Muscle layer of duodenum (tissue), 2 donors: ENCODE measurements around the gene TSPAN6.

Source experiments
- H3K27ac ChIP-seq: one replicate; pipeline ENCODE4 v1.7.0; 2013; ENCODE audit warnings: mild to moderate bottlenecking, low read length
- H3K27me3 ChIP-seq: one replicate; pipeline ENCODE4 v1.7.0; 2013; ENCODE audit warnings: low read depth, mild to moderate bottlenecking, control low read depth, low read length
- H3K36me3 ChIP-seq, 2 donors: one replicate each; pipeline ENCODE4 v1.7.0; 2013; ENCODE audit warnings: low read length in 2 of 2, control low read depth in 1 of 2, mild to moderate bottlenecking in 1 of 2; ENCODE audit not compliant: insufficient read depth in 2 of 2, control insufficient read depth in 1 of 2
- H3K4me1 ChIP-seq, 2 donors: one replicate each; pipeline ENCODE4 v1.7.0; 2013; ENCODE audit warnings: low read length in 2 of 2, mild to moderate bottlenecking in 2 of 2, control low read depth in 1 of 2, moderate library complexity in 1 of 2; ENCODE audit not compliant: insufficient read depth in 2 of 2, control insufficient read depth in 1 of 2
- H3K4me3 ChIP-seq, 2 donors: one replicate each; pipeline ENCODE4 v1.7.0; 2013; ENCODE audit warnings: low read length in 2 of 2, low read depth in 1 of 2, mild to moderate bottlenecking in 1 of 2
- H3K9me3 ChIP-seq, 2 donors: one replicate each; pipeline ENCODE4 v1.7.0; 2013; ENCODE audit warnings: low read length in 2 of 2, control low read depth in 1 of 2, mild to moderate bottlenecking in 1 of 2; ENCODE audit not compliant: control insufficient read depth in 1 of 2
- donor health status: healthy.

TSPAN6 gene, protein sequence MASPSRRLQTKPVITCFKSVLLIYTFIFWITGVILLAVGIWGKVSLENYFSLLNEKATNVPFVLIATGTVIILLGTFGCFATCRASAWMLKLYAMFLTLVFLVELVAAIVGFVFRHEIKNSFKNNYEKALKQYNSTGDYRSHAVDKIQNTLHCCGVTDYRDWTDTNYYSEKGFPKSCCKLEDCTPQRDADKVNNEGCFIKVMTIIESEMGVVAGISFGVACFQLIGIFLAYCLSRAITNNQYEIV

GRCh38 chrX:100636321-100636991, at the start of gene TSPAN6:
TSPAN6 (minus strand) TSS chrX:100636806; CDS start chrX:100636694, 112 bp downstream.
- Histone ChIP-seq H3K27me3 (no peaks in the 10 kb centered on the region), H3K36me3 (no peaks in the 10 kb centered on the region), H3K4me3 (peak within 1 kb of the TSS; percentile 52 to 61), H3K27ac (peak within 1 kb of the TSS; percentile 31), H3K4me1 (no peaks in the 10 kb centered on the region), H3K9me3 (no peaks in the 10 kb centered on the region)

DNA sequence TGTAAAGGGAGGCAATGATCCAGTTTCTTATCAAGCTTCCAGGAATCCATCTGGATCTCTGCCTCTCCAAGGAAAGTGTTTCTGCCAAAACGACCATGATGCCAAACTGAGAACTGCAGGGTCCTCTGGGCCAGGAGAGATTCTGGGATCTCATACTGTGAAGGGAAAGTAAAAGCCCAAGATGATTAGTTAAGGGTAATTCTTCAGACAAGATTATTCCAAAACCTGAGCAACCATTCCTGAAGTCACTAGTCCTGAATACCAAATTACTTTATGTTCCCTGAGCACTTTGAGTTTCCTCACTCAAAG, 49.3 kb upstream of the TSPAN6 start:
- no peak overlapping the region for H3K4me3 ChIP-seq
- H3K9me3 ChIP-seq, result no peaks in the 10 kb centered on the region
- H3K4me1 ChIP-seq, result peaks cover 0 to 4% of the 10 kb centered on the region in 2 donors
- no peaks in the 10 kb centered on the region for H3K36me3 ChIP-seq
- H3K27me3 ChIP-seq, result no peaks in the 10 kb centered on the region
- H3K27ac ChIP-seq, result no peak overlapping the region

DNA sequence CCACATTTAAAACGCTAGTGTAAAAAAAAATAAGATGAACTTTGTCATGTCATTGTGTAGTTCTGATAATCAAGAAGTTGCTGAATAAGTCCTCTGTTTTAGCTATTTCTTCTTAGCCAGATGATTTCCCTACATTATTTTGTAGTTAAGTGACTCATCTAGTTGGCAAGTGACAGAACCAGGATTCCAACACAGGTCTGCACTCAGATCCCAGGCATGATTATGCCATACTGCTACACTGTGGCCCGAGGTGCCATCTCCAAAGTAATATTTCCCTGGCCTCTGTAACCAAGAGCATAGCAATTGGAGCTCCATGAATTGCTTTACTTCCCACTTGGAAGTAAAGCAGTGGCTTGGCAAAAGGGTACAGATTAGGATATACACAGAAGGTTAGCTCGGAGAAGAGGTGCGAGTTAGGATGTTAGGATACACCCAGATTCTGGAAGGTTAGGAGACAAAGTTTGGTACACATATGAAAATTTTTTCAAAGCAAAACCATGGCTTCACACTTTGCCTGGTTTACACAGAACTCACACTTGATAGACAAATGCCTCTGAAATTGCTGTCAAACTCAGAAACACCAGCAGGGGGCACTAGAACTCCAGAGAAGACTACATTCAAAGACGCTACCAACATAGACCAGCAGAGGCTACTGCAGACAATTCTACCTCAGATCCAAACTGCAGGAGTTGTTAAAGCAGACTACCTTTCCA, 48.8 kb upstream of the TSPAN6 start:
- Histone ChIP-seq H3K4me1 (peaks cover 0 to 4% of the 10 kb centered on the region in 2 donors), H3K27me3 (no peaks in the 10 kb centered on the region), H3K27ac (no peak overlapping the region), H3K9me3 (no peaks in the 10 kb centered on the region), H3K36me3 (no peaks in the 10 kb centered on the region), H3K4me3 (no peak overlapping the region)

- H3K4me1 ChIP-seq, result peaks cover 0 to 5% of the 10 kb centered on the region in 2 donors
- no peaks in the 10 kb centered on the region for H3K9me3 ChIP-seq
- H3K36me3 ChIP-seq, result no peaks in the 10 kb centered on the region
- H3K27me3 ChIP-seq, result no peaks in the 10 kb centered on the region
- no peak overlapping the region for H3K4me3 ChIP-seq
- H3K27ac ChIP-seq, result no peak overlapping the region
Observed at GRCh38 chrX:100682939-100683338, 46.3 kb upstream of the TSPAN6 start.

GRCh38 chrX:100681599-100681998, 45.0 kb upstream of the TSPAN6 start:
- no peak overlapping the region for H3K27ac ChIP-seq

GRCh38 chrX:100680756-100681155, 44.1 kb upstream of the TSPAN6 start:
- Histone ChIP-seq H3K27me3 (no peaks in the 10 kb centered on the region), H3K4me1 (peaks cover 0 to 10% of the 10 kb centered on the region in 2 donors), H3K4me3 (no peak overlapping the region), H3K36me3 (no peaks in the 10 kb centered on the region), H3K27ac (no peak overlapping the region), H3K9me3 (no peaks in the 10 kb centered on the region)

More at GRCh38 chrX:100681599-100681998, 45.0 kb upstream of the TSPAN6 start:
- no peaks in the 10 kb centered on the region for H3K36me3 ChIP-seq
- no peaks in the 10 kb centered on the region for H3K9me3 ChIP-seq
- no peak overlapping the region for H3K4me3 ChIP-seq
- no peaks in the 10 kb centered on the region for H3K27me3 ChIP-seq
- peaks cover 0 to 10% of the 10 kb centered on the region in 2 donors for H3K4me1 ChIP-seq

GRCh38 chrX:100677611-100678181, 41.1 kb upstream of the TSPAN6 start:
- no peaks in the 10 kb centered on the region for H3K36me3 ChIP-seq
- H3K4me1 ChIP-seq, result peaks cover 0 to 6% of the 10 kb centered on the region in 2 donors
- no peaks in the 10 kb centered on the region for H3K9me3 ChIP-seq
- no peaks in the 10 kb centered on the region for H3K27me3 ChIP-seq
- H3K27ac ChIP-seq, result no peak overlapping the region
- no peak overlapping the region for H3K4me3 ChIP-seq

- Histone ChIP-seq H3K9me3 (no peaks in the 10 kb centered on the region), H3K27ac (no peak overlapping the region), H3K27me3 (no peaks in the 10 kb centered on the region), H3K4me3 (no peak overlapping the region), H3K36me3 (no peaks in the 10 kb centered on the region), H3K4me1 (peaks cover 0 to 6% of the 10 kb centered on the region in 2 donors)
Observed at GRCh38 chrX:100674705-100675104, 38.1 kb upstream of the TSPAN6 start.

GRCh38 chrX:100673397-100673953, 36.9 kb upstream of the TSPAN6 start:
- Histone ChIP-seq H3K9me3 (no peaks in the 10 kb centered on the region), H3K27ac (no peak overlapping the region), H3K27me3 (no peaks in the 10 kb centered on the region)

DNA sequence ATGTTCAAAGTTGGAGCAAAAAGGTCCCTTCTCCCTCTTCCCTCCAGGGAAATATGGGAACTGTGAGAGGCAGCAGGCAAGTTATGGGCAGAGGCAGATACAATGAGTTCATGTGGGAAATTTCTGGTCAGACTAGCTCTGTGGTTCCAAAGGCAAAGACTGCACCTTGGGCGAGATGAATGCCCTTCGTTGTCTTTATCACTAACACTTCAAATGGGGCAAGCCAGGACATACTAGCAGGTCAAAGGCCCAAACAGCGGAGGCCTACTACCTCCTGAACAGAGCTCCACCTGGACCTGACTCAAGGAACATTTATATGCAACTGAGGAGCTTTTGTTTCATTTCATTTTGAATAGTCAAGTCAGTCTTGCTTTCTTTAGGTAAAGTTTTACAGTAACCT, 36.4 kb upstream of the TSPAN6 start:
- Histone ChIP-seq H3K27me3 (no peaks in the 10 kb centered on the region), H3K27ac (no peak overlapping the region), H3K36me3 (peaks cover 0 to 4% of the 10 kb centered on the region in 2 donors), H3K4me1 (peaks cover 0 to 6% of the 10 kb centered on the region in 2 donors), H3K4me3 (no peak overlapping the region), H3K9me3 (no peaks in the 10 kb centered on the region)

More at GRCh38 chrX:100673397-100673953, 36.9 kb upstream of the TSPAN6 start:
- peaks cover 0 to 2% of the 10 kb centered on the region in 2 donors for H3K36me3 ChIP-seq
- no peak overlapping the region for H3K4me3 ChIP-seq
- peaks cover 0 to 6% of the 10 kb centered on the region in 2 donors for H3K4me1 ChIP-seq

DNA sequence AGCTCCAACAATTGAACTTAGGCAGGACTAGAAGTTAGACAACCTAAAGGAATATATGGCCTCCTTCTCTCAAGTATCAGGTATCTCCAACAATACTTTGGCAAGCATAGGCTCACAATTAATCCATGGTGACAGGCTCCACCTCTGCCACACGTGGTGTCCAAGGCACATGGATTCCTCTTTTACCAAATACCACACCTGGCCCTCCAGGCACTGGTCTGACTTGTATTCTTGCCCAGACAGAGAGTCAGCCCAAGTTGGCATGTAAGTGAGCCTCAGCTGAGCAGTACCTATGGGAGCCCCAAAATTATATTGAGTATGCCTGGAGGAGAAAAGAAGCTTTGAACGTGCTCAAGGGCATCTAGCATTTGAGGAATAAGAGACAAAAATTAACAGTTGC, 27.0 kb upstream of the TSPAN6 start:
- Histone ChIP-seq H3K27ac (no peak overlapping the region), H3K4me3 (no peak overlapping the region), H3K4me1 (no peaks in the 10 kb centered on the region), H3K36me3 (peaks cover 0 to 6% of the 10 kb centered on the region in 2 donors), H3K27me3 (no peaks in the 10 kb centered on the region), H3K9me3 (no peaks in the 10 kb centered on the region)
